ENCODE results near the gene PTGIR. TPM values are rescaled to one million over a fixed set of nuclear protein-coding genes. Genes with fewer than 3 reads are reported as not detected.
A peak's percentile ranks its signal among the peaks of the same experiment; 100 is the strongest.

The PTGIR gene
- total RNA-seq, 2 experiments from 2014 or later, result 45.4 to 48.8 TPM

- ChIA-PET POLR2A (interaction anchor here (0.7 to 14.9 kb wide), 6 partner anchors 9 to 97 kb away, joined by 3 to 232 read pairs (median 6); partner anchors contain the start of gene CALM3), CTCF (interaction anchor here (1.2 to 19.7 kb wide), 6 partner anchors 9 to 42 kb away, joined by 4 to 300 read pairs (median 14); partner anchors contain the start of gene DACT3)
- H3K27me3 Mint-ChIP-seq, result peaks cover 3% of the 10 kb centered on the region
- intact Hi-C loops (cut with micrococcal nuclease), result no loop called here
- H3K27ac Mint-ChIP-seq, result peak overlapping the region; percentile 98
- H3K4me1 Mint-ChIP-seq (ENCODE audit: low read depth), result peaks cover 68% of the 10 kb centered on the region
- TF ChIP-seq, protein P1, sequence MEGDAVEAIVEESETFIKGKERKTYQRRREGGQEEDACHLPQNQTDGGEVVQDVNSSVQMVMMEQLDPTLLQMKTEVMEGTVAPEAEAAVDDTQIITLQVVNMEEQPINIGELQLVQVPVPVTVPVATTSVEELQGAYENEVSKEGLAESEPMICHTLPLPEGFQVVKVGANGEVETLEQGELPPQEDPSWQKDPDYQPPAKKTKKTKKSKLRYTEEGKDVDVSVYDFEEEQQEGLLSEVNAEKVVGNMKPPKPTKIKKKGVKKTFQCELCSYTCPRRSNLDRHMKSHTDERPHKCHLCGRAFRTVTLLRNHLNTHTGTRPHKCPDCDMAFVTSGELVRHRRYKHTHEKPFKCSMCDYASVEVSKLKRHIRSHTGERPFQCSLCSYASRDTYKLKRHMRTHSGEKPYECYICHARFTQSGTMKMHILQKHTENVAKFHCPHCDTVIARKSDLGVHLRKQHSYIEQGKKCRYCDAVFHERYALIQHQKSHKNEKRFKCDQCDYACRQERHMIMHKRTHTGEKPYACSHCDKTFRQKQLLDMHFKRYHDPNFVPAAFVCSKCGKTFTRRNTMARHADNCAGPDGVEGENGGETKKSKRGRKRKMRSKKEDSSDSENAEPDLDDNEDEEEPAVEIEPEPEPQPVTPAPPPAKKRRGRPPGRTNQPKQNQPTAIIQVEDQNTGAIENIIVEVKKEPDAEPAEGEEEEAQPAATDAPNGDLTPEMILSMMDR (IDR thresholded peaks at IDR 0.05), result no peak
- H3K9me3 Mint-ChIP-seq, result no peaks in the 10 kb centered on the region
- ATAC-seq (no peak), DNase-seq (peak; percentile 33)
- peak overlapping the region; percentile 71 for H3K4me3 Mint-ChIP-seq
- peaks cover 46% of the 10 kb centered on the region for H3K36me3 Mint-ChIP-seq (ENCODE audit: low read depth)
Measured at GRCh38 chr19:46620267-46620666, 4.6 kb downstream of the PTGIR start.

DNA sequence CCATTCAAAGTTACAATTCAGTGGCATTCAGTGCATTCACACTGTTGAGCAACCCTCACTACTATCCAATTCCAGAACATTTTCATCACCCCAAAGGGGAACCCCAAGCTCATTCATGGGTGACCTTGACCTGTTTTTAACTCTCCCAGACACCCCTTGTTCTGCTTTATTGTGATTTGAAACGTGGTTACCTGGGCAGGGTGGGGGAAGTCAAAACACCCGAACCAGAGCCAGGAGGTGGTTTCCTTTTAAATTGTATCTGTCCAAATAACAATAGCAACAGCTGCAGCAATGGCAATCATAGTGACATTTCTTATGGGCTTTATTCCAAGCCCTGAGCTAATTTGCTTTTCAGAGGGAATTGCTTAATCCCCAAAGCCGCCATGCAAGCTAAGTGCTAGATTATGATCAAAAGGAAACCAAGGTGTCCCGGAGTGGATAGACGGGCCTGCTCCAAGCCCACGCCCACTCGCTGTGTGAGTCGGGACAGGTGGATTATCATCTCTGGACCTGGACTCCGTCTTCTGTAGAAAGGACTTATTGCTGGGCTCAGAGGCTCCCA is 6.1 kb downstream of the PTGIR start:
- Mint-ChIP-seq H3K4me1 (ENCODE audit: low read depth) (peaks cover 70% of the 10 kb centered on the region), H3K4me3 (peak overlapping the region; percentile 71), H3K27ac (peak overlapping the region; percentile 98), H3K36me3 (ENCODE audit: low read depth) (peaks cover 38% of the 10 kb centered on the region), H3K9me3 (no peaks in the 10 kb centered on the region), H3K27me3 (no peaks in the 10 kb centered on the region)
- ATAC-seq (no peak), DNase-seq (peak; percentile 55)
- POLR2A ChIA-PET, result interaction anchor here (0.7 to 14.9 kb wide), 6 partner anchors 13 to 97 kb away, joined by 3 to 232 read pairs (median 18); partner anchors contain the start of genes CALM3 and DACT3
- TF ChIP-seq, protein P1 (IDR thresholded peaks at IDR 0.05), result no peak
- CTCF ChIA-PET, result interaction anchor here (0.8 to 19.7 kb wide), 5 partner anchors 13 to 99 kb away, joined by 3 to 300 read pairs (median 4); partner anchors contain the start of gene DACT3
- intact Hi-C loops (cut with micrococcal nuclease), result loop anchor here (10.0 kb wide), 1 partner anchor 106 kb away; no protein-coding TSS in a partner anchor

DNA sequence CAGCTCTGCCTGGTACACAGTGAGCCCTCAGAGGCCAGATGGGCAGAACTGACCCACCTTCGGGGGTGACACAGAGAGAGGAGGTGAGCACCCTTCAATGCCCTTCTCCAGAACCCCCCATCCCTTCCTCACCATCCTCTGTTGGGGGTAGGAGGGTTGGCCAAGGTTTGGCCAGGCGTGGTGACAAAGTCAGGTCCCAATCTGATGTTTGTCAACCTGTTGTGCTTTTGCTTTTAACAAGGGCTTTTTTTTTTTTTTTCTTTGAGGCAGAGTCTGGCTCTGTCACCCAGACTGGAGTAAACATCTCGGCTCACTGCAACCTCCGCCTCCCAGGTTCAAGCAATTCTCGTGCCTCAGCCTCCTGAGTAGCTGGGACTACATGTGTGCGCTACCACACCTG is 7.3 kb downstream of the PTGIR start:
- peak; percentile 1 for ATAC-seq
- Mint-ChIP-seq H3K36me3 (ENCODE audit: low read depth) (peaks cover 36% of the 10 kb centered on the region), H3K4me3 (peak overlapping the region; percentile 71), H3K4me1 (ENCODE audit: low read depth) (peaks cover 72% of the 10 kb centered on the region), H3K9me3 (no peaks in the 10 kb centered on the region), H3K27me3 (no peaks in the 10 kb centered on the region), H3K27ac (peak overlapping the region; percentile 98)
- TF ChIP-seq, protein P1 (IDR thresholded peaks at IDR 0.05), result no peak
- DNase-seq, result peak; percentile 48
- POLR2A ChIA-PET, result interaction anchor here (1.1 to 14.9 kb wide), 6 partner anchors 8 to 98 kb away, joined by 4 to 232 read pairs (median 20); partner anchors contain the start of genes CALM3 and DACT3
- intact Hi-C loops (cut with micrococcal nuclease), result loop anchor here (10.0 kb wide), 1 partner anchor 107 kb away; no protein-coding TSS in a partner anchor
- CTCF ChIA-PET, result interaction anchor here (0.8 to 19.7 kb wide), 6 partner anchors 10 to 131 kb away, joined by 3 to 300 read pairs (median 8); partner anchors contain the start of genes CALM3 and DACT3

- Mint-ChIP-seq H3K36me3 (ENCODE audit: low read depth) (peaks cover 32% of the 10 kb centered on the region), H3K9me3 (no peaks in the 10 kb centered on the region), H3K27me3 (no peaks in the 10 kb centered on the region), H3K27ac (peak overlapping the region; percentile 98), H3K4me3 (peak overlapping the region; percentile 71), H3K4me1 (ENCODE audit: low read depth) (peaks cover 73% of the 10 kb centered on the region)
- TF ChIP-seq, protein P1 (IDR thresholded peaks at IDR 0.05), result peak; percentile 26
- DNase-seq (peak; percentile 90), ATAC-seq (peak; percentile 24)
- intact Hi-C loops (cut with micrococcal nuclease), result loop anchor here (10.0 kb wide), 1 partner anchor 108 kb away; no protein-coding TSS in a partner anchor
- CTCF ChIA-PET, result interaction anchor here (0.8 to 19.7 kb wide), 14 partner anchors 8 to 132 kb away, joined by 3 to 300 read pairs (median 4); partner anchors contain the start of genes CALM3, DACT3 and PTGIR
- POLR2A ChIA-PET, result interaction anchor here (0.6 to 14.9 kb wide), 8 partner anchors 8 to 93 kb away, joined by 3 to 232 read pairs (median 8); partner anchors contain the start of genes CALM3, DACT3 and PTGIR
Measured at GRCh38 chr19:46616631-46617322, 8.1 kb downstream of the PTGIR start.

All from activated CD8-positive, alpha-beta T cell treated with anti-CD3 and anti-CD28 coated beads for 36 hours (primary cell).